Smooth muscle cell (in vitro differentiated cells): ENCODE measurements around the gene CDK5RAP3. TPM values are rescaled to one million over a fixed set of nuclear protein-coding genes. Genes with fewer than 3 reads are reported as not detected.

Experiments
- DNase-seq: peaks from one replicate; lab custom pipeline; 2025; ENCODE audit not compliant: unreplicated experiment; lab: John Stamatoyannopoulos, UW
- H2AFZ ChIP-seq: fragments of 200-600 bp; sonication (generic); 2 replicates; pipeline ENCODE4 v1.6.0; 2016; ENCODE audit warnings: antibody characterized with exemption, low read depth, mild to moderate bottlenecking
- H3F3A ChIP-seq: fragments of 200-600 bp; sonication (generic); 2 replicates; pipeline ENCODE4 v1.6.0; 2017; ENCODE audit warnings: antibody characterized with exemption, low read depth
- H3K27ac ChIP-seq: fragments of 200-600 bp; sonication (generic); 2 replicates; pipeline ENCODE4 v1.5.1; 2016; ENCODE audit warnings: low read depth, mild to moderate bottlenecking
- H3K27me3 ChIP-seq: fragments of 200-600 bp; sonication (generic); 2 replicates; pipeline ENCODE4 v1.6.1; 2016; ENCODE audit warnings: low read depth, mild to moderate bottlenecking
- H3K36me3 ChIP-seq: fragments of 200-600 bp; sonication (generic); 2 replicates; pipeline ENCODE4 v1.5.1; 2016; ENCODE audit warnings: low read depth
- H3K4me1 ChIP-seq: fragments of 200-600 bp; sonication (generic); 2 replicates; pipeline ENCODE4 v1.5.1; 2016; ENCODE audit warnings: low read depth
- H3K4me2 ChIP-seq: fragments of 200-600 bp; sonication (generic); 2 replicates; pipeline ENCODE4 v1.6.0; 2016; ENCODE audit warnings: mild to moderate bottlenecking
- H3K4me3 ChIP-seq: fragments of 200-600 bp; sonication (generic); 2 replicates; pipeline ENCODE4 v1.5.1; 2016; ENCODE audit warnings: mild to moderate bottlenecking
- H3K79me2 ChIP-seq: fragments of 200-600 bp; sonication (generic); 2 replicates; pipeline ENCODE4 v1.6.0; 2016; ENCODE audit warnings: low read depth, mild to moderate bottlenecking
- H3K9ac ChIP-seq: fragments of 200-600 bp; sonication (generic); 2 replicates; pipeline ENCODE4 v1.6.0; 2016; ENCODE audit warnings: low read depth
- H3K9me3 ChIP-seq: fragments of 200-600 bp; sonication (generic); replicated peaks from 2 replicates; pipeline ENCODE4 v1.5.1; 2016; ENCODE audit warnings: low read depth
- H4K20me1 ChIP-seq: fragments of 200-600 bp; sonication (generic); 2 replicates; pipeline ENCODE4 v1.6.0; 2016; ENCODE audit warnings: low read depth
- CTCF ChIP-seq: fragments of 200-600 bp; sonication (generic); IDR thresholded peaks from 2 replicates; pipeline ENCODE4 v1.5.1; 2017; ENCODE audit warnings: borderline replicate concordance, mild to moderate bottlenecking, antibody characterized with exemption; ENCODE audit not compliant: insufficient read depth, poor library complexity, severe bottlenecking
- WGBS: methylation state at CpG from one replicate; pipeline ENCODE4 v1.1.7; 2016; ENCODE audit warnings: low lambda C conversion rate; 5-methylcytosine and 5-hydroxymethylcytosine counted together
- polyA plus RNA-seq: library from polyadenylated mRNA; unstranded; fragments of >200 nt; fragmentation: Nextera tagmentation; extraction: Ambion mirVana; gene quantifications from 2 replicates; pipeline ENCODE4 v1.2.1, GENCODE V29; 2016
- total RNA-seq: library from RNA; depleted of rRNA; stranded (reverse); fragments of >200 nt; gene quantifications from 2 replicates; pipeline ENCODE4 v1.2.3, GENCODE V29; 2014

The CDK5RAP3 gene
- total and polyA plus RNA-seq, 2 experiments from 2014 or later, result 79.6 to 119 TPM

DNA sequence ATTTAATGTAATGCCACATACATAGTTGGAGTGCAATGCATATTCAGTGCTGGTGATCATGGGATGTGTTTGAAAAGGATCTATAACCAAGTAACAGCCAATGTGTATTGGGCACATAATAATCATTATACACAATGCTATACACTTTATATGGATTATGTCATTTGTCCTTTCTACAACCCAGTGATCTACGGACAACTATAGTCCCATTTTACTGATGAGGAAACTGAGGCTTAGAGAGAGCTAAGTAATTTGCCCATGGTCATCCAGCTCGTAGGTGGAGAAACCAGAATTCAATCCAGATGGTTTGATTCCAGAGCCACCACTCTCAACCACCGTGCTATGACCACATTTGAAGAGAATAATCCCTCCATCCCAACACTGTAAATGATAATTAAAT, 39.3 kb downstream of the CDK5RAP3 start:
- H3K27ac ChIP-seq, result no peak overlapping the region
- H3K4me1 ChIP-seq, result peaks cover 54% of the 10 kb centered on the region
- H3K4me3 ChIP-seq, result no peak overlapping the region
- WGBS, result 99% methylated on average over 3 of the region's 3 CpGs
- no peaks in the 10 kb centered on the region for H3K9me3 ChIP-seq
- no peaks in the 10 kb centered on the region for H4K20me1 ChIP-seq
- H3K27me3 ChIP-seq, result no peaks in the 10 kb centered on the region
- H2AFZ ChIP-seq, result no peak overlapping the region
- no peaks in the 10 kb centered on the region for H3K79me2 ChIP-seq
- peaks cover 20% of the 10 kb centered on the region for H3F3A ChIP-seq
- DNase-seq, result no peak
- TF ChIP-seq CTCF, result no peak
- H3K4me2 ChIP-seq, result no peak overlapping the region
- H3K9ac ChIP-seq, result no peak overlapping the region
- H3K36me3 ChIP-seq, result no peaks in the 10 kb centered on the region

DNA sequence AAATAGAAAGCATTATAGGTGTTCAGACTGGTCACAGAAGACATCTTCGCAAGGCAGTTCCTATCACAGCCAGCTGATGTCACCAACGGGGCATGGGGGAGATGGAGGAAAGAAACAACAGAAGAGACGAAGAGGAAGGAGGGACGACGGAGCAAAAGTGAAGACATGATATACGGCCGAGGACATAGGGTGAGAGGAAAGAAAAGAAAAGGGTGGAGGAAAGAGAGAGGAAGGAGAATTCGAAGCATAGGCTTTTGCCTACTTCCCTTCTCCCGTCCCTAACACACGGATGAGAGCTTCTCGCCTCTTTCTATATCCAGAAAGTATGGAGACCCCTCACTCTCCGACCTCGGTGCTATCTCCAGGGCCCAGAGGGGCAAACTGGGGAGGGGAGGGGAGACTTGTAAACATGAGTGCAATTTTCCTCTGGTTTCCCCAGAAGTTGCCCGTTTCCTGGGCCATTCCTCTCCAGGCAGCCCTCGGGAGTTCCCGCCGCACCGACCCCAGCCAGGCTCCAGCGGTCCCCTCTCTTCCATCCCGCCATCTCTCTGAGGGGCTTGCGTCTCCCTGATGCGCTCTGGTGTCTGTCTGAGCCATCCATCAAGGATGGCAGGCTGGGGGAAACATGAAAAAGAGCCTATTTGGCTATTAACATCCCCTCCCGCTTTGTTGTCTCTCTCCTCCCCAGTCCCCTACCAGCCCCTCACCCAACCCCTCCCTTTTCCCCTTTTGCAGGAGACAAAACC, 40.7 kb downstream of the CDK5RAP3 start:
- Histone ChIP-seq H3K9ac (peak overlapping the region; percentile 47), H3K79me2 (no peaks in the 10 kb centered on the region), H4K20me1 (no peaks in the 10 kb centered on the region), H2AFZ (peak overlapping the region; percentile 82), H3K4me2 (peak overlapping the region; percentile 96), H3K9me3 (no peaks in the 10 kb centered on the region), H3K36me3 (no peaks in the 10 kb centered on the region), H3K4me3 (peak overlapping the region; percentile 54), H3F3A (peaks cover 18% of the 10 kb centered on the region), H3K4me1 (peaks cover 53% of the 10 kb centered on the region), H3K27me3 (no peaks in the 10 kb centered on the region), H3K27ac (peak overlapping the region; percentile 36)
- 8% methylated on average over 23 of the region's 23 CpGs for WGBS
- DNase-seq, result no peak
- TF ChIP-seq CTCF, result peak; percentile 26

DNA sequence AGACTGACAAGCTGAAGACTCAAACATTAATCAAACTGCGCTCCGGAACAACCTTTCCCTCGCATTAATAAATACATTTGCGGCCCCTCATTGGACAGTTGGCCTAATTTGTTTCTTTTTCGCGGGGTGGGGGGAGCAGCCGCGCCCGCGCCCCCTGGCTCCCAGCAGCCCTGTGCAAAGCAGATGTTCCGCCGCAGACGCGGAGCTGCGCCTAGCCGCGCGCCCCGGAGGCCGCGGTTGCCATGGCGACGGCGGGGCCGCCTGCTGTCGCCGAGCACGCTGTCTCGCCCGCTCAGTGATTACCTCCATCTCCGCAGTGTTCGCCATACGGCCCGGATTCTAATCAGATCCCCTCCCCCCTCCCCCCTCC, 41.2 kb downstream of the CDK5RAP3 start:
- Histone ChIP-seq H3K27me3 (no peaks in the 10 kb centered on the region), H3K36me3 (no peaks in the 10 kb centered on the region)
- no peak for DNase-seq

More for the DNA sequence above, 41.2 kb downstream of the CDK5RAP3 start:
- Histone ChIP-seq H3K4me1 (peaks cover 52% of the 10 kb centered on the region), H3K79me2 (no peaks in the 10 kb centered on the region), H3F3A (peaks cover 16% of the 10 kb centered on the region), H3K9ac (peak overlapping the region; percentile 47), H3K4me2 (peak overlapping the region; percentile 96), H3K9me3 (no peaks in the 10 kb centered on the region), H3K4me3 (peak overlapping the region; percentile 54), H4K20me1 (no peaks in the 10 kb centered on the region), H2AFZ (peak overlapping the region; percentile 82), H3K27ac (peak overlapping the region; percentile 36)
- WGBS, result 2% methylated on average over 26 of the region's 34 CpGs
- TF ChIP-seq CTCF, result no peak
